ENCODE data around the gene CLASP1.

- no peak for TF ChIP-seq CTCF (IDR thresholded peaks at IDR 0.05; ENCODE audit: low read depth, low read length, missing input control)
- TF ChIP-seq EGR1 (IDR thresholded peaks at IDR 0.05; ENCODE audit: low read depth in 2 of 2), result no peak
- TF ChIP-seq REST (IDR thresholded peaks at IDR 0.05), result no peak
- no peak for TF ChIP-seq SP1 (IDR thresholded peaks at IDR 0.05)
- no peak for TF ChIP-seq ZBTB33 (IDR thresholded peaks at IDR 0.05)
- TF ChIP-seq FOXA1 (IDR thresholded peaks at IDR 0.05), result no peak
Measured at GRCh38 chr2:121686218-121686617, 37.0 kb upstream of the CLASP1 start.
